ENCODE measurements around the gene KCNG2.

The KCNG2 gene

GRCh38 chr18:79849328-79850207, 51.8 kb downstream of the KCNG2 start:
- no peaks in the 10 kb centered on the region for H3K4me1 ChIP-seq (ENCODE audit: control insufficient read depth in 1 of 2, insufficient read depth in 2 of 2, low read length in 2 of 2)
- no CpG with 5 or more reads among the region's 51 CpGs for WGBS (ENCODE audit: extremely low coverage, insufficient coverage, insufficient read length)

GRCh38 chr18:79850731-79851130, 53.0 kb downstream of the KCNG2 start:
- no peak for DNase-seq
- H3K27ac ChIP-seq (ENCODE audit: low read depth, low read length), result no peak overlapping the region
- no peaks in the 10 kb centered on the region for H3K79me1 ChIP-seq (ENCODE audit: low read length)
- H3K9me3 ChIP-seq (ENCODE audit: insufficient read depth, low read depth, low read length), result no peaks in the 10 kb centered on the region
- no peak overlapping the region for H4K8ac ChIP-seq (ENCODE audit: low read depth, low read length)
- no peak overlapping the region for H2BK5ac ChIP-seq (ENCODE audit: low read depth, low read length, poor library complexity)
- no peaks in the 10 kb centered on the region for H3K36me3 ChIP-seq (ENCODE audit: control insufficient read depth in 1 of 2, insufficient read depth in 2 of 2, low read length in 2 of 2)
- H3K14ac ChIP-seq (ENCODE audit: low read length), result no peak overlapping the region
- H3K4ac ChIP-seq (ENCODE audit: low read depth, low read length), result no peak overlapping the region
- H3K4me1 ChIP-seq (ENCODE audit: control insufficient read depth in 1 of 2, insufficient read depth in 2 of 2, low read length in 2 of 2), result peaks cover 2 to 5% of the 10 kb centered on the region in 2 experiments
- no peaks in the 10 kb centered on the region for H3K27me3 ChIP-seq (ENCODE audit: insufficient read depth, low read length)
- H2BK12ac ChIP-seq (ENCODE audit: low read length), result no peak overlapping the region
- H2BK120ac ChIP-seq (ENCODE audit: insufficient read depth, low read length, poor library complexity), result no peak overlapping the region
- no peak overlapping the region for H3K4me2 ChIP-seq (ENCODE audit: low read length)
- no peak overlapping the region for H3K18ac ChIP-seq (ENCODE audit: low read length)
- WGBS (ENCODE audit: extremely low coverage, insufficient coverage, insufficient read length), result no CpG with 5 or more reads among the region's 16 CpGs
- no peak overlapping the region for H2AFZ ChIP-seq (ENCODE audit: insufficient read depth, low read length, poor library complexity)
- H4K12ac ChIP-seq (ENCODE audit: low read depth, low read length), result no peak overlapping the region
- H3K79me2 ChIP-seq (ENCODE audit: control insufficient read depth, insufficient read depth, low read length, poor library complexity), result no peaks in the 10 kb centered on the region
- H4K91ac ChIP-seq (ENCODE audit: low read depth, low read length), result no peak overlapping the region
- H3K9ac ChIP-seq (ENCODE audit: low read length), result no peak overlapping the region
- H3K23ac ChIP-seq (ENCODE audit: low read length), result no peak overlapping the region
- H3K4me3 ChIP-seq (ENCODE audit: low read depth, low read length), result no peak overlapping the region
- no peak overlapping the region for H2AK5ac ChIP-seq (ENCODE audit: low read length)

More at GRCh38 chr18:79849328-79850207, 51.8 kb downstream of the KCNG2 start:
- Histone ChIP-seq H4K8ac (ENCODE audit: low read depth, low read length) (no peak overlapping the region), H3K4ac (ENCODE audit: low read depth, low read length) (no peak overlapping the region), H2BK120ac (ENCODE audit: insufficient read depth, low read length, poor library complexity) (no peak overlapping the region), H3K23ac (ENCODE audit: low read length) (no peak overlapping the region), H2AK5ac (ENCODE audit: low read length) (no peak overlapping the region), H3K14ac (ENCODE audit: low read length) (no peak overlapping the region), H3K79me2 (ENCODE audit: control insufficient read depth, insufficient read depth, low read length, poor library complexity) (no peaks in the 10 kb centered on the region), H2AFZ (ENCODE audit: insufficient read depth, low read length, poor library complexity) (no peak overlapping the region), H3K4me3 (ENCODE audit: low read depth, low read length) (no peak overlapping the region), H3K4me2 (ENCODE audit: low read length) (no peak overlapping the region), H3K27me3 (ENCODE audit: insufficient read depth, low read length) (no peaks in the 10 kb centered on the region), H3K9ac (ENCODE audit: low read length) (no peak overlapping the region), H2BK5ac (ENCODE audit: low read depth, low read length, poor library complexity) (no peak overlapping the region), H3K18ac (ENCODE audit: low read length) (no peak overlapping the region), H3K27ac (ENCODE audit: low read depth, low read length) (no peak overlapping the region), H3K36me3 (ENCODE audit: control insufficient read depth in 1 of 2, insufficient read depth in 2 of 2, low read length in 2 of 2) (no peaks in the 10 kb centered on the region), H3K9me3 (ENCODE audit: insufficient read depth, low read depth, low read length) (no peaks in the 10 kb centered on the region), H4K91ac (ENCODE audit: low read depth, low read length) (no peak overlapping the region), H3K79me1 (ENCODE audit: low read length) (no peaks in the 10 kb centered on the region), H2BK12ac (ENCODE audit: low read length) (no peak overlapping the region), H4K12ac (ENCODE audit: low read depth, low read length) (no peak overlapping the region)
- DNase-seq, result no peak

- H4K8ac ChIP-seq (ENCODE audit: low read depth, low read length), result no peak overlapping the region
- no peaks in the 10 kb centered on the region for H3K27me3 ChIP-seq (ENCODE audit: insufficient read depth, low read length)
- no peak overlapping the region for H3K18ac ChIP-seq (ENCODE audit: low read length)
- H3K27ac ChIP-seq (ENCODE audit: low read depth, low read length), result no peak overlapping the region
- H4K12ac ChIP-seq (ENCODE audit: low read depth, low read length), result no peak overlapping the region
- no peaks in the 10 kb centered on the region for H3K79me1 ChIP-seq (ENCODE audit: low read length)
- H3K4me3 ChIP-seq (ENCODE audit: low read depth, low read length), result no peak overlapping the region
- no peak overlapping the region for H4K91ac ChIP-seq (ENCODE audit: low read depth, low read length)
- no peaks in the 10 kb centered on the region for H3K79me2 ChIP-seq (ENCODE audit: control insufficient read depth, insufficient read depth, low read length, poor library complexity)
- H3K9ac ChIP-seq (ENCODE audit: low read length), result no peak overlapping the region
- no peak overlapping the region for H2AFZ ChIP-seq (ENCODE audit: insufficient read depth, low read length, poor library complexity)
- H3K9me3 ChIP-seq (ENCODE audit: insufficient read depth, low read depth, low read length), result no peaks in the 10 kb centered on the region
- no peak overlapping the region for H3K4ac ChIP-seq (ENCODE audit: low read depth, low read length)
- WGBS (ENCODE audit: extremely low coverage, insufficient coverage, insufficient read length), result no CpG with 5 or more reads among the region's 7 CpGs
- no peak overlapping the region for H2BK120ac ChIP-seq (ENCODE audit: insufficient read depth, low read length, poor library complexity)
- no peak overlapping the region for H2BK5ac ChIP-seq (ENCODE audit: low read depth, low read length, poor library complexity)
- no peak overlapping the region for H3K4me2 ChIP-seq (ENCODE audit: low read length)
- no peak overlapping the region for H2AK5ac ChIP-seq (ENCODE audit: low read length)
- H3K23ac ChIP-seq (ENCODE audit: low read length), result no peak overlapping the region
- DNase-seq, result no peak
- no peak overlapping the region for H3K14ac ChIP-seq (ENCODE audit: low read length)
- no peaks in the 10 kb centered on the region for H3K36me3 ChIP-seq (ENCODE audit: control insufficient read depth in 1 of 2, insufficient read depth in 2 of 2, low read length in 2 of 2)
- H3K4me1 ChIP-seq (ENCODE audit: control insufficient read depth in 1 of 2, insufficient read depth in 2 of 2, low read length in 2 of 2), result peaks cover 6 to 7% of the 10 kb centered on the region in 2 experiments
- no peak overlapping the region for H2BK12ac ChIP-seq (ENCODE audit: low read length)
Observed at GRCh38 chr18:79851489-79851888, 53.8 kb downstream of the KCNG2 start.

- DNase-seq, result no peak
Observed at GRCh38 chr18:79851950-79852349, 54.2 kb downstream of the KCNG2 start.

More at GRCh38 chr18:79851950-79852349, 54.2 kb downstream of the KCNG2 start:
- Histone ChIP-seq H4K91ac (ENCODE audit: low read depth, low read length) (no peak overlapping the region), H3K14ac (ENCODE audit: low read length) (no peak overlapping the region), H3K4me2 (ENCODE audit: low read length) (no peak overlapping the region), H2BK5ac (ENCODE audit: low read depth, low read length, poor library complexity) (no peak overlapping the region), H4K8ac (ENCODE audit: low read depth, low read length) (no peak overlapping the region), H3K27ac (ENCODE audit: low read depth, low read length) (no peak overlapping the region), H3K4me3 (ENCODE audit: low read depth, low read length) (no peak overlapping the region), H3K27me3 (ENCODE audit: insufficient read depth, low read length) (no peaks in the 10 kb centered on the region), H2AFZ (ENCODE audit: insufficient read depth, low read length, poor library complexity) (no peak overlapping the region), H2AK5ac (ENCODE audit: low read length) (no peak overlapping the region), H3K79me2 (ENCODE audit: control insufficient read depth, insufficient read depth, low read length, poor library complexity) (no peaks in the 10 kb centered on the region), H4K12ac (ENCODE audit: low read depth, low read length) (no peak overlapping the region), H3K9ac (ENCODE audit: low read length) (no peak overlapping the region), H3K23ac (ENCODE audit: low read length) (no peak overlapping the region), H3K4me1 (ENCODE audit: control insufficient read depth in 1 of 2, insufficient read depth in 2 of 2, low read length in 2 of 2) (peaks cover 7 to 8% of the 10 kb centered on the region in 2 experiments), H2BK12ac (ENCODE audit: low read length) (no peak overlapping the region), H3K18ac (ENCODE audit: low read length) (no peak overlapping the region), H2BK120ac (ENCODE audit: insufficient read depth, low read length, poor library complexity) (no peak overlapping the region), H3K4ac (ENCODE audit: low read depth, low read length) (no peak overlapping the region), H3K36me3 (ENCODE audit: control insufficient read depth in 1 of 2, insufficient read depth in 2 of 2, low read length in 2 of 2) (no peaks in the 10 kb centered on the region), H3K9me3 (ENCODE audit: insufficient read depth, low read depth, low read length) (no peaks in the 10 kb centered on the region), H3K79me1 (ENCODE audit: low read length) (no peaks in the 10 kb centered on the region)
- whole genome bisulfite sequencing (ENCODE audit: extremely low coverage, insufficient coverage, insufficient read length), result no CpG with 5 or more reads among the region's 25 CpGs

All from trophoblast cell (in vitro differentiated cells and primary cell).